ENCODE measurements around the gene C5orf15.

Gene C5orf15

DNA sequence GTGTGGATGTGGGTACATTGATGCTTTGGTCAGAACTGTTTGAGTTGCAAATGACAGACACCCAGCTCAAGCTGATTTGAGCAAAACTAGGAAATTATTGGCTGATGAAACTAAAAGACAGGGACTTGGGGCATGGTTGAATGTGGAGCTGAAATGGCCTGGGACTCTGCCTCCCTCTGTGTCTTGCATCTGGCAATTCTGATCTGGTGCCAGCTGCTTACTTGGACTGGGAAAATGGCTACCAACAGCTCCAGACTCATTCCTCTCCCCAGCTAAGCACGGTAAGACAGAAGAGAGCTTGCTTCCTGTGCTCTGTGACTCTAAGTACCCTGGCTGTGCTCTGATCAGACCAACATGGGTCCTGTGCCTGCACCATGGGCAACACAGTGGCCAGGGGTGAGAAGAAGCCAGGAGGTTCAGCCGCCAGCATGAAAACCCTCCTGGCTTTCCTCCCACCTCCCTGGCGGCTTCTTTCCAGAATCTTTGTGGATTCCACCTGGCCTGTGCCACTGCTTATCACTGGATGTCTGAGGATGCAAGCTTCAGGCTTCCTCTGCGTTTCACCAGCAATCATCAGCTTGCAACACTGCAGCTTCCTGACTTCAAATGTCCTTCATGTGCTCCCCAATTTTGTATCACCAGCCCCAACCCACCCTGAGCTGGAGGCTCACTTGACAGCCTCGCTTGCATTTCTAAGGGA lies 44.1 kb downstream of the C5orf15 start:
- no peak for DNase-seq (ENCODE audit: low read depth in 2 of 2)

DNA sequence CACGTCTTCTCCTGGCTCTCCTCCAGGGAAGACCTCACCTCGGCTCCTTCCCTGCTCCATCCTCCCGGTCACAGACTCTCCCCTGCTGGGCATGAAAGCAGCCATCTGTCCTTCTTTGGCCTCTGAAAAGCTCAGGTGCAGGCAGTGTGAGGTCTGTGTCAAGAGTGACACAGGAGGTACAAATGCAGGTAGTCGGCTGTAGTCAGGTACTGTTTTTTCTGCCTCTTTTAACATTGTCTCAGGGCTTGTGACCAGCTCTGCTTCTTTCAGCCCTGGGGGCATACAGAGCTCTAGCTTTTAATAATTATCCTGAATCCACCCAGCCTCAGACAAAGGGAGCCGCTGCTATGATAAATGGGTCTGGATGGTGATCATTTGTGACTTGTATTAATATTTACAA lies 46.4 kb downstream of the C5orf15 start:
- DNase-seq (ENCODE audit: low read depth in 2 of 2), result no peak

DNA sequence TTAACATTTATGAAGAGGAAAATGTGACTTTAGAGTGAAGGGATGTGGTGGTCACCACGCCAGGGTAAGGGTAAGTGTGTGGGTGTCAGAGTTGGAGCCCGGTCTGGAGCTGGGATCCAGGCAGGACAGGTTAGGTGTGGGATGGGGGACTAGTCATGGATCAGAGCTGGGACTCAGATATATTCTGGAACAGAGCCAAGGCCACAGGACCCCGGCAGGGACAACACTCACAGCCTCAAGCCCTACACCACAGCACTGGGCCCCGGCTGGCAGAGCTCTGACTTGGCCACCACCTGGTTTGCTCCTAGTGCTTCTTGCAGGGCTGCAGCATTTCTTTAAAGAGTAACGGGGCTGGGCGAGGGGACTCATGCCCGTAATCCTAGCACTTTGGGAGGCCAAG lies 47.4 kb downstream of the C5orf15 start:
- DNase-seq (ENCODE audit: low read depth in 2 of 2), result no peak

DNA sequence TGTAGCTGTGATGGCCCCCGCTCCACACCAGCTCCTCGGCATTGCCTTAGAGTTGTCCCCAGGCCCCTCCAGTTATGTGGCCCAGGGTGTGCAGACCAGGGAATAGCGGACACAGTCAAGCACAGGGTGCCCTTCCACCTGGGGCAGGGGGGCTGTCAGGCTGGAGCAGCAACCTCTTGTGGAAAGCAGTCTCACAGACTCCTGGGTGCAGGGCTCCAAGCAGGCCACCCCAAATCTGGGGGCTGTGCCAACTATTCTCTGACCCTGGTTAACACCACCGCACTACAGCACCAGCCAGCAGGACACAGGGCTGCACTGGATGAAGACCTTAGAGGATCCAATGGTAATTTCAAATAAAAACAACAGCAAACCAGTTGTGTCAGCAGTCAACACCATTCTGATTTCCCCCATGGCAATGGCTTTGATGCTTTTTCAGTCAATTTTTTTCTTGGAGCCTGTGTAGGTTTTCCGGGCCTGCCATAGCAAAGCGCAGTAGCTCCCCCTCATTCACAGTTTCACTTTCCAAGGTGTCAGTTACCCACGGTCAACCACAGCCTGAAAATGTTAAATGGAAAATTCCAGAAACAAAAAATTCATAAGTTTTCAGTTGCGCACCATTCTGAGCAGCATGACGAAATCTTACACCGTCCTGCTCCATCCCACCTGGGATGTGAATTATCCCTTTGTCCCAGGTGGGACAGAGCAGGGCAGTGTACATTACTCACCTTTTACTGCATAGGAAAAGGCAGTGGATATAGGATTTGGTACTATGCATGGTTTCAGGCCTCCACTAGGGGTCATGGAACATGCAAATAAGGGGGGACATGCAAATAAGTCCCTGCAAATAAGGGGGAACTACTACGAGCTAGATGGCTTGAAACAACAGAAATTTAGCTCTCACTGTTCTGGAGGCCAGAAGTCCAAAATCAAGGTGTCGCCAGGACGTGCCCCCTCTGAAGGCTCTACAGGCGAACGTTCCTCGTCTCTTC lies 49.0 kb downstream of the C5orf15 start:
- DNase-seq (ENCODE audit: low read depth in 2 of 2), result no peak

DNA sequence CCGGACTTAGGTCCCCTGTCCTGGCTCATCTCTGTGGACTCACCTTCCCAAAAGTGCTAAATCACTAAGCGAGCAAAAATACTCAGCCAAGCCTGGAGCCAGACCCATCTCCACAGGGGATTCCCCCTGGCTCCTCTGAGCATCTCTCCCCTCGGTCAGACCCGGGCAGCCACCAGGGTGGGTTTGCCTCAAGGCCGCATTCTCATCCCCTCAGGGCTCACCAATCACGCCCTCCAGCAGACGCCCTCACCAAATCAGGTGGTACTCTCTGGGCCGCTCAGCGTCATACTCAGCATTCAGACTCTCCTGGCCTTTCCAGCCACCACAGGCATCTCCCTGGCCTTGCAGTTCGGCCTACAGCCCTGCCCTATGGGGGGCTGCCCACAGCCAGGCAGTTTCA lies 49.7 kb downstream of the C5orf15 start:
- DNase-seq (ENCODE audit: low read depth in 2 of 2), result no peak

DNA sequence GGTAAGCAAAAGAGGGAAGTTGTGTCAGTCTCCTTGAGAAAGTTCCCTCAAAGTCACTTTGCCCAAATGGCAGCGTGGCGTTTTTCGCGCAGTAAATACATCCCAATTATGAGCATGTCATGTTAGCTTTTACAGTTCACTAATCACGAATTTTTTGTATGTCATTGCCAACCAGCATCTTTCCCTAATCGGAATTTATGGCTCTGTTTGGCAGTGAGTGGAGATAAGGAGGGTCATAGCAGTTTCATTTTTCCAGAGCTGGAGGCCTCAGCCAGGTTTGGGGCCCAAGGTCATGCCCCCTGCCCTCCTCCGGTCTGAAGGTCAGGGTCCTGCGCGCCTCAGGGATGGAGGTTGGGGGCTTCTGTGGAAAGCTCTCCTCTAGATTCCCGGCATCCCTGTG lies 50.1 kb downstream of the C5orf15 start:
- DNase-seq (ENCODE audit: low read depth in 2 of 2), result no peak

DNA sequence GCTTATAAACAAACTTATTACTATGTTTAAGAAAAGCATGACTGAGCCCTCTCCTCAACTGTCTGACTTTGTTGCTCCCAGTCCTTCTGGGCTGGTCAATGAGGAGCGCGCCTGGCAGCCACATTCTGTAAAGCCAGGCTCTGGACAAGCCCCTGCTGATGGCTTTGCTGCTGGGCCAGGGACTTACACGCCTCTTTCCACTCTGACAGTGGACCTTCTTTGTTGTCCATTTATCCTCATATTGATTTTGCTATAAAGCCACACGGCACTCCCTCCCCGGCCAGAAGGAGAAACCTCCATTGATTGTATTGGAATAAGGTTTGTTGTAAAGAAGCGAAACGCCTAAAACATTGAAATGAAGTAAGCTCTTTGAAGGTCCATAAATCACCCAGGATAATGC lies 50.6 kb downstream of the C5orf15 start:
- no peak for DNase-seq (ENCODE audit: low read depth in 2 of 2)

DNA sequence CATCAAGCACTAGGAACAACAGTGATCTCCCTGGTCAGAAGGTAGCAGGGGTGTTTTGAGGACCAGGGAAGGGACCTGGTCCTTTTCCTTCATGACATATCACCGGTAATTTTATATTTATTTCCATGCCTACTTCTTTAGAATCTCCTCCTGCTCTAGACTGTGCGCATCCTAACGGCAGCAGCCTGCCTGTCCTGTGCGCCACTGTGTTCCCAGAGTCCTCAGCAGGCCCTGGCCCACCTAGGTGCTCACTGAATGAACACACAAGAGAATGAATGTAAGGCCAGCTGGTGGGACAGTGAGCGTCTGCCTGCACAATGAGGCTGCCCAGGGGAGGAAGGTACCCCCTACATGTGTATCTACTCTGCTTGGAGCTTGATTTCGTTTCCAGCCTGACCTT lies 51.5 kb downstream of the C5orf15 start:
- DNase-seq (ENCODE audit: low read depth in 2 of 2), result no peak

DNA sequence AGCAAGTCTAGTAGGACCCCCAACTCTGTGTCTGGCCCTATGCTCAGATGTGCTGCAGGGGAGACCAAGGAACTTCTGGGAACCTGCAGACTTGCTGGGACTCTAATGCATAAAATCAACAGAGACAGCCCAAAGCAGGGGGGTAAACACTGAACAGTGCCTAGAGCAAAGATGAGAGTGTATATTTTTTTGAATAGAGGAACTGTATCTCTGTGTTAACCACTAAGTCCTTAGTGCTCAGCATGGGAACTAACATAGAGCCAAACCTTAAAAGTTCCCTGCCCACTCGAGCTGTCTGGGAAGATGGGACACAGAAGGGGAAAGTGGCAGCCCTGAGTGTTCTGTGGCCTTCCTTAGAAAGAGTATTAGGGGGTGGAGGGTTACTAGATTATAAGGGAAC lies 51.9 kb downstream of the C5orf15 start:
- no peak for DNase-seq (ENCODE audit: low read depth in 2 of 2)

DNA sequence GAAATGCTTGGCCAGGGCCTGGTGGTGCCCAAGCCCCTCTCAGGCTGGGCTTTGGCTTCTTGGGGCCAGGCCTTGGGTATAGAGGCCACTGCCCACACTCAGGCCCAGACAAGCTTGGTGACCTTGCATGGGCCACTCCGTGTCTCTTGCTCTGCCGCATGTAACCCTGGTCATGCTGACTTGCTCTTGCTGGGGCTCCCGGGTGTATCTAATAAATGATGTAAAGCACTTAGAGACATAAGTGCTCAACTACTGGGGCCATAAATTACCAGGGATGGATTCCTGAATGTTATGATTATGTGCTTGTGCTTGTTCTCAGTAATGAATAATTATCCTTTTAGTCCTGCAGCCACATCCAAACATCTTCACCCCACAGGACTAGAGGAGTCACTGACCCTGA lies 54.0 kb downstream of the C5orf15 start:
- DNase-seq (ENCODE audit: low read depth in 2 of 2), result no peak

DNA sequence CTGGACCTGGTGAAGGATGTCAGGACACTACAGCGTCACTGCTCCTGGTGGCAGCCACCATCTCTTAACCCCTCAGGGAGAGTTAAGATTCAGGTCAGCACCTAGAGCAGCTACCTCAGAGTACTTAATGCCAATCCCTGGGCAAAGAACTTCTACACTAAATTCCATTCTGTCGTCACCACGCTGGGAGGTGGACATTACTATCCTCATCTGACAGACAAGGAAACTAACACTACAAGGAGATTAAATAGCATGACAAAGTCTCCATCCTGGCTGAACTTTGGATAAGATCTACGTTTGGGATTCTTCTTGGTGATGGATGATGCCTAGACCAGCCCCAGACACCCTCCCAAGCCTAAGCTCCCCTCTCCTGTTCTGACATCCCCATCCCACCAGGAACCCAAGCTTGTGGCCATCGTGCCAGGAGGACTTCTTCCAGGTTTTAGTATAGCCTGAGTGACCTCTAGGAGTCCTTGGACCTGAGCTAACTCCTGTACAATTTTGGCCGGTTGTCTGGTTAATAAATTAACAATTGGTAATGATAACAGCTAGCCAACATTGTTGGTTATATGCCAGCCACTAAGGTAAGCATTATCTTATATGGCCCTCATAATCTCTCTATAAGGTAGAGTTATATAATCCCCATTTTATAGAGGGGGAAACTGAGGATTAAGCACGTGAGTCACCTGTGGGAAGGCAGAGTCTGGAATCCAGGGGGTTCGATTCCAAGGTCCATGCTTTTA lies 54.8 kb downstream of the C5orf15 start:
- DNase-seq (ENCODE audit: low read depth in 2 of 2), result no peak

DNA sequence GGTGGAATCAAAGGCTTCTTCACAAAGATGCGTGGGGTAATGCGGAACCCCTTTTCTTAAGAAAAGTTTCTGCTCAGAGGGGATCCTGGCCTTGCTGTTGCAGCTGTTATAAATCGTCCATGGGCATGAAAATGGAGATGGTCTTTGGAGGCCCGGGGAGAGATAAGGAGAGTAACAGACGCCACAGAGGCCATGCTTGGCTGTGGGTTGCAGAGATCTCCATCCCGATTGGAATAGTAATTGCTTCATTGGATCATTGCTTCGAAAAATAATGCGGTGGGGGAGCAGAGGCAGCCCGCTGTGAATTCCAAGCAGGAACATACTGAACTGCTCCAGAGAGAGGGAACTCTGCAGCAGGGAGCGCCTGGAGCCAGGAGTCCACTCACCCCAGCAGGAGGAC lies 55.5 kb downstream of the C5orf15 start:
- no peak for DNase-seq (ENCODE audit: low read depth in 2 of 2)

DNA sequence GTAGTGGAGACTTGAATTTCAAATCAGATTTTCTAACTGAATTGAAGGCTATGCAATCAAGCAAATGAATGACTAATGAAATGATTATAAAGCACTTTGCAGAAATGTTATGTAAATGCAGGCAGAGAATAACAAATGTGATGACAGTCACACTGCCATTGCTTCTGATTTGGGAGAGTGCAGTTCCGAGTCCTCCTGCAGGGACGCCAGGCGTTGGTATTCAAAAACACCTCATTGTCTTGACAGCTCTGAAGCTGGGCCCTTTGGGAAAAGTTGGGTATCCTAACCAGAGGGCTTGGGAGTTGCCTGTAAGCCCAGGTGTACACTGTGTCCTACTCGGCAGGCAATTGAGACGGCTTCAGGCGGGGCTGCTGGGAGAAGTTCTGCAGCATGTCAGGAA lies 57.9 kb downstream of the C5orf15 start:
- DNase-seq (ENCODE audit: low read depth in 2 of 2), result no peak

DNA sequence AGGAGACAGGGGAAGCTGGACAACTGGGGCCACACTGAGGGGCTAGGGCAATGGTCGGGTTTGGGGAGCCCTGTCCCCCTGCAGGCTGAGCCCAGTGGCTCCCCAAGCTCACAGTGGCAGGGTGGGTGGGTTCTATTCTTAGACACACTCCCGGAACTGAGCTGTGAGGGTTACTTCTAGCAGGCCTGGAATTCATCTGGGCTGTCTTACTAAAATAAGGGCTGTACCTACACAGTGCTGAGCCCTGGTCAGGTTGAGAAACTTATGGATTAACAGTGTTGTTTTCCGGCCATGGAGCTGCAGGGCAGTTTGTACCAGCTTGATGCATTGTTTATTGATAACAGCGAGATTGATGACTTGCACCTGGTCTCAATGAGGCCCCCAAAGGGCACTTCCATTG lies 58.8 kb downstream of the C5orf15 start:
- DNase-seq (ENCODE audit: low read depth in 2 of 2), result no peak

DNA sequence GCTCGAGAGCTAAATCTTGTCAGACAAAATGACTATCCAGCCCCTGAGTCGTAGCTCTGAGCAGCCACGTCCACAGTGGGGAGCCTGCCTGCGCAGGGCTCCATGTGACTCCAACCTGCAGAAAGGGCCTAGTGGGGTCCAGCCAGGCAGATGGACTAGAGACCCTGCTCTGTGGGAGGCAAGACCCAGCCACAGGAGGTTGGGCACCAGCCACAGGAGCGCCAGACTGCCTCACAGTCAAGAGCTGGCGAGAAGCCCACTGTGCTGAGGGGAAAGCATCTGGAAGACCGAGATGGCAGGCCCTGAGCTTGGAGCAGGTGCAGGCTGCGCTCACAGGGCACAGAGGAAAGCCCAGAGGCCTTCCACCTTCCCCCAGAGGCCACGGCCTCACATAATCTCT lies 61.4 kb downstream of the C5orf15 start:
- no peak for DNase-seq (ENCODE audit: low read depth in 2 of 2)

DNA sequence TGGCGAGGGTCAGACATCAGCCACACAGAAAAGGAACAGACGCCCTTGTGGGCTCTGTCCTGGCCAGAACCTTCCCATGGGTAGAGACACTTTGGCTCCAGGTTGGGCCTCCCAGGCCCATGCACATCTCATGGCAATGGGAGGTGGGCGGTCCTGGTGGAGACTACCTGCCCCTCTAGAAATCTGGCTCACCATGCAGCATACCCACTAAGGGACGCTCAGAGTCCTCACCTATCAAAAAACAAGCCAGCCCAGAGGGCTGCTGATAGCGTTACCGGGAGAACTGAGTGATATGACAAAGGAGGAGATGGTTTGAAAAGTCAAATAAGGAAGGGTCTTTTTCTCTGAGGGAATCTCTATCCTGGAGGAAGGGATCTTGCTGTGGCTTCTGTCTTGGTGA lies 62.1 kb downstream of the C5orf15 start:
- DNase-seq (ENCODE audit: low read depth in 2 of 2), result no peak

Measured in stimulated activated CD4-positive, alpha-beta T cell treated with anti-CD3 and anti-CD28 coated beads, Interleukin-12 subunit alpha, Interleukin-12 subunit beta, amount 100 ng/mL, for 24 hours (primary cell).